ENCODE measurements around the gene TBC1D5.

The TBC1D5 gene

GRCh38 chr3:17367171-17367570 lies 375.3 kb downstream of the TBC1D5 start:
- no peak for DNase-seq
- no peak for TF ChIP-seq CTCF (IDR thresholded peaks at IDR 0.05)
- H3K36me3 Mint-ChIP-seq (ENCODE audit: low read depth), result peaks cover 4% of the 10 kb centered on the region
- H3K9me3 Mint-ChIP-seq, result no peaks in the 10 kb centered on the region
- no peak overlapping the region for H3K27ac Mint-ChIP-seq
- H3K4me1 Mint-ChIP-seq, result no peaks in the 10 kb centered on the region
- H3K4me3 Mint-ChIP-seq, result no peak overlapping the region
- H3K27me3 Mint-ChIP-seq (ENCODE audit: low read depth, poor library complexity), result no peaks in the 10 kb centered on the region

DNA sequence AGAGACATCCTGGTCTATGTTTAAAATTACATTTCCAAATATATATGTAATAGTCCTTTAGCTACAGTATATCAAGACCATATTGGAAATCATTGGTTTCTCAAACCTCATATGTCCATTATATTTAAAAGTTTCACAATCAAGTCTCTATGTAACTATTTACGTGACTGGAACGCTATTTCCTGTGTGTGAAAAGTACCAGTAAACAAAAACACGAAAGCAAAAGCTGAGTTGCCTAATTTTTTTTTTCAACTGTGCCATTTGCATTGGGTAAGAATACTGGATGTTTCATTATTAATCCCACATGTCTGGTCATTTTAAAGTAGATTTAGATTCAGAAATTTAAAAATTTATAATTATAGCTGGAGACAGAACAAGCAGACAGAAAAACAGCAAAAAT lies 381.4 kb downstream of the TBC1D5 start:
- Mint-ChIP-seq H3K36me3 (ENCODE audit: low read depth) (no peaks in the 10 kb centered on the region), H3K4me3 (no peak overlapping the region), H3K27ac (no peak overlapping the region), H3K27me3 (ENCODE audit: low read depth, poor library complexity) (peaks cover 2% of the 10 kb centered on the region), H3K9me3 (no peaks in the 10 kb centered on the region), H3K4me1 (no peaks in the 10 kb centered on the region)
- no peak for DNase-seq
- no peak for TF ChIP-seq CTCF (IDR thresholded peaks at IDR 0.05)

- H3K9me3 Mint-ChIP-seq, result no peaks in the 10 kb centered on the region
- no peak overlapping the region for H3K27ac Mint-ChIP-seq
- peaks cover 2% of the 10 kb centered on the region for H3K27me3 Mint-ChIP-seq (ENCODE audit: low read depth, poor library complexity)
- no peak for DNase-seq
- no peak for TF ChIP-seq CTCF (IDR thresholded peaks at IDR 0.05)
- H3K36me3 Mint-ChIP-seq (ENCODE audit: low read depth), result no peaks in the 10 kb centered on the region
- H3K4me3 Mint-ChIP-seq, result no peak overlapping the region
- H3K4me1 Mint-ChIP-seq, result no peaks in the 10 kb centered on the region
Observed at GRCh38 chr3:17359911-17360310, 382.5 kb downstream of the TBC1D5 start.

DNA sequence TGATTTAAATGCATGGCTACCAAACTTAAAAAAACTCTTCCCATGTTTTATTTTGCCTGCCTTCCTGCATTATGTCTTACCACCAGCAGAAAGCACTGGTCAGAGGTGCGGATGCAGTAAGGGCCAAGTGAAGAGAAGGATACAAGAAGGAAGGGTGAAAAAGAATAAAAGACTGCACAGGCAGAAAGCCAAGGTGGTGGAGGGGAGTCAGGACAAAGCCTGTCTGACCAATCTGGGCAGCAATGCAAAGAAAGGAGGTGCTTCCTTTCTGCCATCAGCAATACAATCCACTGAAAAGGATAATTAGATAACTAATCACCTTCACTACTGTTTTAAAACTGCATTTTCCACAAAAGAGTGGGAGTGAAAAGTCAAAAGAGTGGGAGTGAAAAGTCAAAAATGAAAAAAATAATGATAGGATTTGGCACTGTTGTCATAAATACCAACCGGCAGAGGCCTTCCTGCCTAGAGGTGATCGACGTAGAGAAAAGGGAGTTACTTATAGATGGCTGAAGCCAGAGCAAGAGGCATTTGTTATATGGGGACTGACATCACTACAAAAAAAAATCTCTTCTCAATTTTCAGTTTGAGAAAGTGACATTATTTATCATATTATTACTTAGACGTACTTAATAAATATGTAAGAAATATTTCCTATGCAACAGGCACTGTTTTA lies 385.3 kb downstream of the TBC1D5 start:
- Mint-ChIP-seq H3K4me3 (no peak overlapping the region), H3K36me3 (ENCODE audit: low read depth) (no peaks in the 10 kb centered on the region), H3K27me3 (ENCODE audit: low read depth, poor library complexity) (peaks cover 2% of the 10 kb centered on the region), H3K4me1 (no peaks in the 10 kb centered on the region), H3K9me3 (no peaks in the 10 kb centered on the region), H3K27ac (peak overlapping the region; percentile 84)
- TF ChIP-seq CTCF (IDR thresholded peaks at IDR 0.05), result no peak
- DNase-seq, result no peak

DNA sequence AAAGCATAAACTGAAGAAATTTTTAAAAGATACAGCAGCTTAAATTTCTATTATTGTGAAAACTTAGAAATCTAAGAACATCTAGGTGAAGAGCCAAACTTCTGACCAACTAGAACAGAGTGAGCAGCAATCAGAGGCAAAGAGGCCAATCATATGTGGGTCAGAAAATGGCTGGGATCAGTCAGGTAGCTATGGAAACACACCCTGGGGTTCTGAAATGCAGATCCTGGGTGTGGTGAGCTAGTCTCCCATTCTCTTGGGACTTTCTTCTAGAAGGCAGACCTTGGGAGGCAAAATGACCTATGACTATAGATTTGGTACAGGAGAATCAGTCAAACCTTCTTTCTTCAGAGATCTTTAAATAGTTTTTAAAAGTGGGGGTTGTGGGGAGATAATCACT lies 385.8 kb downstream of the TBC1D5 start:
- no peak for DNase-seq
- Mint-ChIP-seq H3K9me3 (no peaks in the 10 kb centered on the region), H3K27ac (no peak overlapping the region), H3K4me1 (no peaks in the 10 kb centered on the region), H3K27me3 (ENCODE audit: low read depth, poor library complexity) (peaks cover 2% of the 10 kb centered on the region), H3K36me3 (ENCODE audit: low read depth) (peaks cover 4% of the 10 kb centered on the region), H3K4me3 (no peak overlapping the region)
- no peak for TF ChIP-seq CTCF (IDR thresholded peaks at IDR 0.05)

- H3K4me1 Mint-ChIP-seq, result no peaks in the 10 kb centered on the region
- no peaks in the 10 kb centered on the region for H3K9me3 Mint-ChIP-seq
Observed at GRCh38 chr3:17355591-17355990, 386.8 kb downstream of the TBC1D5 start.

More at GRCh38 chr3:17355591-17355990, 386.8 kb downstream of the TBC1D5 start:
- no peak overlapping the region for H3K27ac Mint-ChIP-seq
- no peak for DNase-seq
- H3K4me3 Mint-ChIP-seq, result no peak overlapping the region
- no peak for TF ChIP-seq CTCF (IDR thresholded peaks at IDR 0.05)
- H3K36me3 Mint-ChIP-seq (ENCODE audit: low read depth), result peaks cover 4% of the 10 kb centered on the region
- peaks cover 2% of the 10 kb centered on the region for H3K27me3 Mint-ChIP-seq (ENCODE audit: low read depth, poor library complexity)

Data from nephron progenitor cell (in vitro differentiated cells).